NCI-H2081 (cell line): Measurements from ENCODE around the gene SLC45A3.

Experiments
- DNase-seq, 2 experiments: peaks; one replicate each; lab custom pipeline; 2025; lab: John Stamatoyannopoulos, UW

Gene SLC45A3

GRCh38 chr1:205668951-205669340 is 11.4 kb downstream of the SLC45A3 start:
- no peak for DNase-seq

DNA sequence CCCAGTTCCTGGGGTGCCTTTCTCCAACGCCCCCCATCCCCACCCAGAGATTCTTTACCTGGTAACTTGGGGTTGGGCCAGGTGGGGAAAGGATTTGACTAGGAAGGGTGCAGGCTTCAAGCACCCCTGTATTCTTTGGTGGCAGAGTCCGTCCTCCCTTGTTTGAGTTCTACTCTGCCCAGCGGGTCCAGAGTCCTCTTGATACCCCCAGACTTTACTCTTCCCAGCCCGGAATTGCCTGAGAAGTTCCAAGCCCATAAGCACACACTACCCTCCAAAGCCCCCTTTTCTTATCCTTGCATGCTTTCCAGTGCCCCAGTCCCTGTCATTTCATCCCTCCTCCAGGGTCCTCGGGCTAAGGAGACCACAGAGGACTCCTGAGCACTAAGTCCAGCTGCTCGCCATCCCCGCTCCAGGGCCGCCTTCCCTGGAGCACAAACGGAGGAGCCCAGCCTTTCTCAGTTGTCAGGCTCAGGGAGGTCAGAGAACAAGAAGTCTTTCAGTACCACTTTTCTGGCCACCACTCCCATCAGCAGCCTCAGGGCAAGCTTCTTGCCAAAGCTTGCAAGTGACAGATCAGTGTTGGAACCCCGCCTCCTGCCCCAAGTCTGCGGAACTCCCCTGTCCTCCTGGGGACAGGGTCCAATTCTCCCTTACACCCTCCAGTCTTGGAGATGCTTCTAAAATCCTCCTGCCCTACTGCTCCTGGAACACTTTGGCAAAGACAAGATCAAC is 12.2 kb downstream of the SLC45A3 start:
- DNase-seq = no peak

DNA sequence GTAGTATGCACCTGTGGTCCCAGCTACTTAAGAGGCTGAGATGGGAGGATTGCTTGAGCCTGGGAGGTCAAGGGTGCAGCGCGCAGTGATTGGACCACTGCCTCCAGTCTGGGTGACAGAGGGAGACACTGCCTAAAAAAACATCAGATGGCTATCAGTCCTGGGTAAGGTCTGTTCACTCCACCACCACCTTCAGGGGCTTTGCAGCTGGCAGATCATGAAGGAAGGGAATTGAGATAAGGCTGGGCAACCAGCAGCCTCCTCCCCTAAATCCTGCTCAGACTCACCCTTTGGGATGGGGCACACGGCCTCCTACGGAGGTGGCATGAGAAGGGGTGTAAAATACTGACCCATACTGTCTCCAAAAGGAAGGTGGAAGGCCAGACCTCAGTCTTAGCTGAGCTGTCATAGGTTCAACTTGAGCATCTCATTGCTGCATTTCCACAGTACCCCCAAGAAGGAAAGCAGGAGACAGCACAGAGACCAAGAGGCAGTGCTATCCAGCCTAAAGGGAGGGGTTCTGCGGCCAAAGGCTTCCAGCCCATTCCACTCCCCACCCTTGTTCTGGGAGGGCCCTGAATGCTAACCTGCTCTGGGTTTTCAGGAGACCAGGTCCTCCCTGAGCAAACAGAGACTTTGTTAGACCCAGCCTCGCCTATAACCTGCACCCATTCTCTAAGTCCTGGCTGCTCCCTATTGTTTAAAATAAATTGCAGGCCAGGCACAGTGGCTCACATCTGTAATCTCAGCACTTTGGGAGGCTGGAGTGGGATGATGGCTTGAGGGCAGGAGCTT is 13.7 kb downstream of the SLC45A3 start:
- DNase-seq = no peak

GRCh38 chr1:205665201-205666045 is 14.9 kb downstream of the SLC45A3 start:
- no peak for DNase-seq

GRCh38 chr1:205664399-205665017 is 15.8 kb downstream of the SLC45A3 start:
- peak; percentile 26 to 36 for DNase-seq

GRCh38 chr1:205663286-205663936 is 16.9 kb downstream of the SLC45A3 start:
- DNase-seq = no peak

- DNase-seq = no peak
Measured at GRCh38 chr1:205662791-205663190, 17.5 kb downstream of the SLC45A3 start.

- no peak for DNase-seq
Measured at GRCh38 chr1:205662135-205662738, 18.1 kb downstream of the SLC45A3 start.

DNA sequence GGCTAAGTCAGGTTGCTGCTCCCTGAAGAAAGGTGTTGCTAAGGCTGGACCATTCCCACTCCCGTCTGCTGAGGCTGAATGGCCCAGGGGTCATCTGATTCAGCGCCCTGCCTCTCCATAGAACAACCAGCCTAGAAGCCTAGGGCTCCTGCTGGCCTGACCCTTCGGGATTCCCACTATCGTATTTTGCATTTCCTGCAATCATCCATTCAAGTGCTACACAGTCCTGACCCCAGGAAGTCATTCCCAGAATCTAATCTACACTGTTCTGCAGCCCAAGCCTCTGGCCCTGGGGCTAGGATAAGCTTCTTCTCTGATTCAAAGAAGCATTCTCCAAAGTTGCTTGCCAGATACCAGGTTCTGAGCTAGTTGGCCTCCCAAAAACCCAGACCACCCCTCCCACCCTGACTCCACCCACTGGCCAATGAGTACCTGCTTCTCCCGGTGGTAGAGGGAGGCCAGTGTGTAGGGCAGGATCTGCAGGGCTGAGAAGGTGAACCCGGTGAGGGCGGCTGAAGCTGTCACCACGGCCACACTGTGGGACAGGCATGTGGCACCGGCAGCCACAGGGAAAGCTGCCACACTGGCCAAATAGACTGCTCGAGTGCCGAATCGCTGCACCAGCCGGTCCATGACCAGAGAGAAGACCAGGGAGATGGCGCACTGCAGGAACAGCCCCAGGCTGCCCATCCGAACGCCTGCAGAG is 18.7 kb downstream of the SLC45A3 start:
- no peak for DNase-seq

DNA sequence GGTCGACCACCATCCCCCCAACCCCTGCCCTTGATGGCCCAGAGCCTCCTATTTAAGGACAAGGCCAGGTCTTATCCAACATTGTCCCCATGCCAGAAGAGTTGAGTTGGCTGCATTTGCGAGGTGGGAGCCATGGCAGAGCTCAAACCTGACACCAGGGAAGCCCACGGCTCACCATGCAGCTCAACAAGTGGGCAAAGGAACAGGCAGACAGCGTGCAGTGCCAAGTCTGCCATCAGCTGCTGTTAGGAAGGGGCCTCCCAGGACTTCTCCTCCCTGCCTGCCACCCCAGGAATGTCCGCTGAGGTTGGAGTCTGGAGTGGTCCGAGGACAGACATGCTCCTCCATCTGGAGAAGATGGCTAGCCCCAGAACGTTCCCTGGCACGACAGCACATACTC is 19.9 kb downstream of the SLC45A3 start:
- no peak for DNase-seq

- peak; percentile 81 to 83 for DNase-seq
Measured at GRCh38 chr1:205658943-205659581, 21.2 kb downstream of the SLC45A3 start.

DNA sequence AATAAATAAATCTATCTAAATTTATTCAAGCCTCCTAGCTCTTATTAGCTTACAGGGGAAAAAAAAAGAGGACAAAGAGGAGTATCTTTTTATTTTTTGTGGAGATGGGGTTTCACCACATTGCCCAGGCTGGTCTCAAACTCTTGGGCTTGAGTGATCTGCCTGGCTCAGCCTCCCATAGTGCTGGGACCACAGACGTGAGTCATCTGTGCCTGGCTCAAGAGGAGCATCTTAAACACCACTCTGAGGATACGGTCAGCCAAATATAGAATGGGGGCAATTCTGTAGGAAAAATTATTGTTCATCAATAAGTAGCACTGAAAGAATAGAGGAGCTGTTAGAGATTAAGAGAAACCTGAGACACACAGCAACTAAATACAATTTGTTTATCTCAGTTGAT is 24.1 kb downstream of the SLC45A3 start:
- DNase-seq = no peak

DNA sequence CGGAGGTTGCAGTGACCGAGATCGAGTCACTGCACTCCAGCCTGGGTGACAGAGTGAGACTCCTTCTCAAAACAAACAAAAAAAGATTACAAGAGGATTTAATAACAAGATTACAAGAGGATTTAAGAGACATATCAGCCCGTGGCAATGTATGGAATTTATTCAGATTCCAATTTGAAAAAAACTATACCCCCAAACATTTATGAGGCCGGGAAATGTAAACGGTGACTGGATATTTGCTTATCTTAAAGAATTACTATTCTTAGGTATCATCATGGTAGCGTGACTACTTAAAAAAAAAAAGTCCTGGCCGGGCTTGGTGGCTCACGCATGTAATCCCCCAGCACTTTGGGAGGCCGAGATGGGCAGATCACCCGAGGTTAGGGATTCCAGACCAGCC is 27.3 kb downstream of the SLC45A3 start:
- no peak for DNase-seq

DNA sequence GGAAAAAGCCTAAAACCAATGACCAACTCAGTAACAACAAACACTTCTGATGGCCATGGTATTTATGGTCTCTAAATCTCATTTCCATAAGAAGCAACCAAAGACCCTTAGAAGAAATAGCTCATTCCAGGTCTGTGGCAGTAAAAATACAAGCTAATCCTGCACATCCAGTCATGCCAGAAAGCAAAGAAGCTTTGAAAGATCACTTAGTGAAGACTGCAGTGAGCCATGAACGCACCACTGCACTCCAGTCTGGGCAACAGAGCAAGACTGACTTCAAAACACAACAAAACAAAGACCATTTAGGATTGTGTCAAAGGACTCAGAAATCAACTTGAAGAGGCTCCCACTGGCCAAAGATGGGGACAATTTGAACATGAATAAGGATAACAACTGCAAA is 30.1 kb downstream of the SLC45A3 start:
- DNase-seq = no peak

DNA sequence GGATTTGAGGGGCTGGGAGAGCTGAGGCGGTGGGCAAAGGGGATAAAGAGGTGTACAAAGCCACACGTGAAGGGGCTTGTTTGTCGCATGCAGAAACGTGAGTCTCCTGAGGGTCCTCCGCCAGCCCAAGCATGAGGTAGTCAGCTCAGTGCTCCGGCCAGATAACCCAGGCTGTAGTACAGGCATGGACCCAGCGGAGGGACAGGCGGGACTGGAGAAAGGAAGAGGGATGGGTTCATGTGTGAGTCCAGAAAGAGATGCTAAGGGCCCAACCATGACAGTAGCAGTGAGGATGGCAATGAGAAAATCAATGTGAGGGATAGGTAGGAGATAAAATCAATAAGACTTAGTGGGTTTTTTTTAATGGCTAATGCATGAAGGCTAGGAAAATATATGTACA is 34.8 kb downstream of the SLC45A3 start:
- DNase-seq = no peak

GRCh38 chr1:205642679-205643307 is 37.5 kb downstream of the SLC45A3 start:
- DNase-seq = no peak

DNA sequence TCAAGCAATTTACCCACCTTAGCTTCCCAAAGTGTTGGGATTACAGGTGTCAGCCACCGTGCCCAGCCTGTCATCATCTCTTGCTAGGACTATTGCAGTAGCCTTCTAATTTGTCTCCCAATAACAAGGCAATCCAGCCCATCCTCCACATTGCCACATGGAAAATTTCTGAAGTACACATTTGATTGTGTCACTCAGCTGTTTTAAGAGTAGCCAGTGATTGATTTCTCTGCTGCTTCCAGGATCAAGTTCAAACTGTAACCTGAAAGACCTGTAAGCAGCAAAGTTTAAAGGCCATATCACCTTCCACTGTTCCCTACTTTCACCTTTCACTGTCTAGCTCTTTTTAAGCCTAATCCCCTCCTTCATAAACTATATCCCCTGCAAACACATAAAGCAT is 40.7 kb downstream of the SLC45A3 start:
- DNase-seq = no peak

DNA sequence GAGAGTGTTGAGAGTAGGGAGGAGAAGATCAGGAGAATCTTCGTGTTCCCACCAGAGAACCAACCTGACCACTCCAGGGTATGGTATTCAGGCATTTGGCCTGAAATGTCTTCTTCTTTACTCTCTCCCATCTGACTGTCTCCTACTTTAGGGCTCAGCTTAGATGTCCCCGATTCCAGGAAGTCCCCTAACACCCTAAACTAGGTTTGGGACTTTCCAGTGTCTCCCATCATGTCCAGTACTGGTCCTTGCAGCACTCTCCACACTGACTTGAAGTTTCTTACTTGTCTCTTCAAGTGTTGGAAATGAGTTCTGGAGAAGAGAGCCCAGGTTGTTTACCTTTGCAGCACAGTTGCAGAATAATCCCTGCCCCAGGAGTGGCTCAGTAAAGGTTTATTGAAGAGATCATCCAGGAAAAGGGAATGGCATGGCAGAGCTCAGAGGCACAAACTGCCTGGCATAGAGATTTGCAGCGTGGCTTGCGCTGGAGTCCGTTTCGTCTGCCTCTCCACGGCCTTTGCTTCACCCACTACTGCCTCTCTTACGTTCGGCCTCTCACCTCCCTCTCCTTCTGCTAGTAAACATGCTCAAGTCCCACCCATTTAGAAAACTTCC is 42.3 kb downstream of the SLC45A3 start:
- DNase-seq = no peak

GRCh38 chr1:205636732-205637131 is 43.6 kb downstream of the SLC45A3 start:
- no peak for DNase-seq
